ENCODE measurements around the gene OR5D16.
"Not testable (repeated sequence)": the region's sequence is repeated elsewhere in the genome, so short reads cannot be mapped to it uniquely, and the experiment has no call there.

- not testable (repeated sequence) for TF ChIP-seq CTCF (conservative IDR thresholded peaks at IDR 0.05; ENCODE audit: low read depth, low read length); EZH2 (IDR thresholded peaks at IDR 0.05; ENCODE audit: borderline replicate concordance, low read depth, low read length, poor library complexity, severe bottlenecking)
These were observed 34.6 kb downstream of the OR5D16 start for GRCh38 chr11:55873146-55873545.
